ENCODE results near the gene ZNF18.

- TF ChIP-seq CTCF (IDR thresholded peaks at IDR 0.05; ENCODE audit: poor library complexity), result no peak
- TF ChIP-seq EZH2phosphoT487 (IDR thresholded peaks at IDR 0.05; ENCODE audit: low read depth, severe bottlenecking, unreplicated experiment), result no peak
- TF ChIP-seq EZH2 (IDR thresholded peaks at IDR 0.05; ENCODE audit: borderline replicate concordance), result no peak
Observed at GRCh38 chr17:11940904-11941303, 56.4 kb downstream of the ZNF18 start.

Measured in hepatocyte (in vitro differentiated cells).